Eye (tissue), 1 donor: ENCODE data around the gene TRPM2.
"Not testable (repeated sequence)": the region's sequence is repeated elsewhere in the genome, so short reads cannot be mapped to it uniquely, and the experiment has no call there.

Source experiments
- DNase-seq: peaks from one replicate; pipeline ENCODE4 v3.0.0-alpha.2; 2015

The TRPM2 gene

GRCh38 chr21:44398499-44398898, 45.1 kb downstream of the TRPM2 start:
- DNase-seq = no peak

GRCh38 chr21:44399151-44399954, 45.9 kb downstream of the TRPM2 start:
- no peak for DNase-seq

- DNase-seq = no peak
Observed at GRCh38 chr21:44399955-44400790, 46.8 kb downstream of the TRPM2 start.

GRCh38 chr21:44400791-44401385, 47.5 kb downstream of the TRPM2 start:
- DNase-seq = no peak

- DNase-seq = no peak
Observed at GRCh38 chr21:44401386-44402160, 48.2 kb downstream of the TRPM2 start.

GRCh38 chr21:44402323-44403105, 49.1 kb downstream of the TRPM2 start:
- no peak for DNase-seq

GRCh38 chr21:44403106-44404020, 49.9 kb downstream of the TRPM2 start:
- DNase-seq = no peak

- not testable (repeated sequence) for DNase-seq
Observed at GRCh38 chr21:44404482-44404881, 51.1 kb downstream of the TRPM2 start.

- no peak for DNase-seq
Observed at GRCh38 chr21:44405091-44405947, 51.9 kb downstream of the TRPM2 start.

- no peak for DNase-seq
Observed at GRCh38 chr21:44405948-44406872, 52.8 kb downstream of the TRPM2 start.

- no peak for DNase-seq
Observed at GRCh38 chr21:44406953-44407352, 53.5 kb downstream of the TRPM2 start.

- no peak for DNase-seq
Observed at GRCh38 chr21:44407493-44407892, 54.1 kb downstream of the TRPM2 start.

GRCh38 chr21:44408226-44408625, 54.8 kb downstream of the TRPM2 start:
- no peak for DNase-seq

- DNase-seq = no peak
Observed at GRCh38 chr21:44413566-44414290, 60.3 kb downstream of the TRPM2 start.

- DNase-seq = no peak
Observed at GRCh38 chr21:44414291-44415072, 61.1 kb downstream of the TRPM2 start.

GRCh38 chr21:44415073-44416025, 61.9 kb downstream of the TRPM2 start:
- no peak for DNase-seq
